ENCODE measurements around the gene ARPC4. TPM values are rescaled to one million over a fixed set of nuclear protein-coding genes. Genes with fewer than 3 reads are reported as not detected.

ARPC4 gene
- 129 and 135 TPM in 2 replicates for total RNA-seq
- long read RNA-seq, transcript ARPC4-201 (6 exons, 2,582 nt), result major isoform, 232 of 276 reads
- long read RNA-seq, transcript ARPC4-202 (7 exons, 957 nt), result minor isoform, 5 of 276 reads
- long read RNA-seq, transcript ARPC4-208 (6 exons, 942 nt), result minor isoform, 5 of 276 reads
- long read RNA-seq, partial matches to known transcripts, result 22 of 276 reads
- long read RNA-seq, other reads (novel, unspliced or antisense), result 7 of 276 reads

DNA sequence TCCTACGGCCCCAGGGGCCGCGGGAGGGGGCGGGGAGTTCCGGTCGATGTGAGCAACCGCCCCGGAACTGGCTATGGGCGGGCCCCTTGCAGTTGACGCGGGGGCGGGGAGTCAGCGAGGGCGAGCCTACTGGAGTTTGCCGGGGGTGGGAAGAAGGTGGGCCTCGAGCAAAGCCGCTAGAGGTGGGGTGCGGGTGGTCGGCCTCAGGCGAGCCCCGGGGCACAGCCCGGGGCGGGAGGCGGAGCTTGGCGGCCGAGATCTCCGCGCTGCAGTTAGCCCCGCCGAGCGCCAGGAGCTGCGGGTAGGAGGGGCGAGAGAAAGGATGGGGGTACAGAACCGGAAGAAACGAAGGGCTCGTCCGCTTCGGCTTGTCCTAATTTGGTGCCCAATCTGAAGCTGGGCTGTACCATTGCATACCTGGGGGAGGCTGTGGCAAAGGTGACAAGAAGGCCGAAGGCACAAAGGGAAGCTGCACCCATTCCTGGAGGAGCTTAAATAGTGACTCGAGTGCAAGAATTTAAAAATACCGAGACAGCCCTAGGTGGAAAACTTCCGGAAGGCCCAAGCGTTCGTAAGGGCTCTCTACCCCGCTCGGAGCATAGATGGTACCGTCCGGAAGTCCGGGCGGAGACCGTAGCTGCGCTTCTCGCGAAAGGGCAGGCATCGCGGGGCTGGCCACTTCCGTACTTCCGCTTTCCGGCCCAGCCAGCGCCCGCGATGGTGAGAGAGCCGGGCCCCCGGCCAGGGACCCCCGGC lies at the start of gene ARPC4, which contains the start of gene TADA3:
ARPC4 (plus strand) TSS at position 678 of the 756 bp plus-strand sequence; CDS start at position 718, 40 bp downstream.
TADA3 (minus strand) TSS at position 69 of the 756 bp plus-strand sequence. CDS start 1,007 bp downstream, outside the sequence.
- peaks cover 16% of the 10 kb centered on the region for H3K4me1 Mint-ChIP-seq (ENCODE audit: low read depth)
- H3K27me3 Mint-ChIP-seq, result no peaks in the 10 kb centered on the region
- peak; percentile 75 for DNase-seq (ENCODE audit: low spot score, unreplicated experiment)
- peaks cover 22% of the 10 kb centered on the region for H3K36me3 Mint-ChIP-seq (ENCODE audit: insufficient read depth)
- peak within 1 kb of the TSS; percentile 95 for H3K4me3 Mint-ChIP-seq (ENCODE audit: low read depth)
- peak within 1 kb of the TSS; percentile 100 for H3K27ac Mint-ChIP-seq
- peak; percentile 13 for TF ChIP-seq CTCF (IDR thresholded peaks at IDR 0.05; ENCODE audit: unreplicated experiment)
- H3K9me3 Mint-ChIP-seq (ENCODE audit: low read depth), result no peaks in the 10 kb centered on the region

DNA sequence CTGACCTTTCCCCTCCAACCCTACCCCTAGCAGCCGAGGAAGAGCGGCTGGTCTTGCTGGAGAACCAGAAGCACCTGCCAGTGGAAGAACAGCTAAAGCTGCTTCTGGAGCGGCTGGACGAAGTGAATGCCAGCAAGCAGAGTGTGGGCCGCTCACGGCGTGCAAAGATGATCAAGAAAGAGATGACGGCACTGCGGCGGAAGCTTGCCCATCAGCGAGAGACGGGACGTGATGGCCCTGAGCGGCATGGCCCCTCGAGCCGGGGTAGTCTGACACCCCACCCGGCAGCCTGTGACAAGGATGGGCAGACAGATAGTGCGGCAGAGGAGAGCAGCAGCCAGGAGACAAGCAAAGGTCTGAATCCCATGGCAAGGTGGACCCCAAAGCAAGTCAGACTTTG lies 49.3 kb upstream of the ARPC4 start:
- Mint-ChIP-seq H3K4me3 (ENCODE audit: low read depth) (no peak overlapping the region), H3K36me3 (ENCODE audit: insufficient read depth) (peaks cover 17% of the 10 kb centered on the region), H3K9me3 (ENCODE audit: low read depth) (no peaks in the 10 kb centered on the region), H3K27ac (no peak overlapping the region), H3K4me1 (ENCODE audit: low read depth) (no peaks in the 10 kb centered on the region), H3K27me3 (no peaks in the 10 kb centered on the region)
- TF ChIP-seq CTCF (IDR thresholded peaks at IDR 0.05; ENCODE audit: unreplicated experiment), result no peak
- DNase-seq (ENCODE audit: low spot score, unreplicated experiment), result no peak

DNA sequence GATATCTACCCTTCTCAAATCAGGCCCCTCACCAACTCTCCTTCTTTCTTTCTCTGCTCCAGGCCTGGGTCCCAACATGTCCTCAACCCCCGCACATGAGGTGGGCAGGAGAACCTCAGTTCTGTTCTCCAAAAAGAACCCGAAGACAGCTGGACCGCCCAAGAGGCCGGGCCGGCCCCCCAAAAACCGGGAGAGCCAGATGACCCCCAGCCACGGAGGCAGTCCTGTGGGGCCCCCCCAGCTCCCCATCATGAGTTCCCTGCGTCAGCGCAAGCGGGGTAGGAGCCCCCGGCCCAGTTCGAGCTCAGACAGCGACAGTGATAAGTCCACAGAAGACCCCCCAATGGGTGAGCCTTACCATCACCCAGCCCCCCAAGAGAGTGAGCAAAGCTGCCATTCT lies 48.7 kb upstream of the ARPC4 start:
- DNase-seq (ENCODE audit: low spot score, unreplicated experiment), result no peak
- peaks cover 16% of the 10 kb centered on the region for H3K36me3 Mint-ChIP-seq (ENCODE audit: insufficient read depth)
- no peaks in the 10 kb centered on the region for H3K27me3 Mint-ChIP-seq
- TF ChIP-seq CTCF (IDR thresholded peaks at IDR 0.05; ENCODE audit: unreplicated experiment), result no peak
- no peak overlapping the region for H3K27ac Mint-ChIP-seq
- H3K4me1 Mint-ChIP-seq (ENCODE audit: low read depth), result peaks cover 2% of the 10 kb centered on the region
- H3K4me3 Mint-ChIP-seq (ENCODE audit: low read depth), result no peak overlapping the region
- H3K9me3 Mint-ChIP-seq (ENCODE audit: low read depth), result no peaks in the 10 kb centered on the region

DNA sequence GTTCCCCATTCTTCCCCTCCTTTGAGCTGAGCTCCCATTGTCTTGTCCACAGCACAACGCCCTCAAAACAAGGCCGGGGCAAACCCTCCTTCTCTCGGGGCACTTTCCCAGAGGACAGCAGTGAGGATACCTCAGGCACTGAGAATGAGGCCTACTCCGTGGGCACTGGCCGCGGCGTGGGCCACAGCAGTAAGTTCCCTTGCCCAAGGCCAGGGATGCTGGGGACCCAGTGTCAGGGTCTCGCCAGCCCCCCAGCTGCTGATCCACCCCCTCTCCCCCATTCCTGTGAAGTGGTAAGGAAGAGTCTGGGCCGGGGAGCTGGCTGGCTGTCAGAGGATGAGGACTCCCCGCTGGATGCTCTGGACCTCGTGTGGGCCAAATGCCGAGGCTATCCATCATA lies 47.4 kb upstream of the ARPC4 start:
- Mint-ChIP-seq H3K9me3 (ENCODE audit: low read depth) (no peaks in the 10 kb centered on the region), H3K36me3 (ENCODE audit: insufficient read depth) (peaks cover 12% of the 10 kb centered on the region), H3K27ac (no peak overlapping the region)

More for the DNA sequence above, 47.4 kb upstream of the ARPC4 start:
- Mint-ChIP-seq H3K4me1 (ENCODE audit: low read depth) (peaks cover 12% of the 10 kb centered on the region), H3K4me3 (ENCODE audit: low read depth) (no peak overlapping the region), H3K27me3 (no peaks in the 10 kb centered on the region)
- DNase-seq (ENCODE audit: low spot score, unreplicated experiment), result no peak
- TF ChIP-seq CTCF (IDR thresholded peaks at IDR 0.05; ENCODE audit: unreplicated experiment), result no peak
